Brain microvascular endothelial cell (primary cell): Measurements from ENCODE around the gene LFNG.

Experiments
- DNase-seq: peaks from one replicate; pipeline ENCODE4 v3.0.0-alpha.2; 2020
- H3K27ac ChIP-seq: fragments of 250-450 bp; sonication (Bioruptor Pico); 2 replicates; pipeline ENCODE4 v1.5.1; 2020; ENCODE audit warnings: mild to moderate bottlenecking, moderate library complexity
- H3K27me3 ChIP-seq: fragments of 250-450 bp; sonication (Bioruptor Pico); replicated peaks from 2 replicates; pipeline ENCODE4 v1.5.1; 2020; ENCODE audit warnings: mild to moderate bottlenecking
- H3K36me3 ChIP-seq: fragments of 250-450 bp; sonication (Bioruptor Pico); replicated peaks from 2 replicates; pipeline ENCODE4 v1.5.1; 2020; ENCODE audit warnings: mild to moderate bottlenecking
- H3K4me3 ChIP-seq: 2 replicates; pipeline ENCODE4 v1.5.1; 2011; ENCODE audit warnings: low read depth, mild to moderate bottlenecking, control low read depth, low read length, moderate library complexity
- CTCF ChIP-seq: IDR thresholded peaks from 2 replicates; pipeline ENCODE4 v1.5.1; 2011; ENCODE audit warnings: low read depth, mild to moderate bottlenecking, moderate library complexity, low read length, control low read depth, inconsistent platforms; ENCODE audit errors: missing control alignments
- in situ Hi-C: cut with HindIII; loops from 2 replicates; pipeline ENCODE4 v1.10.0; 2017; ENCODE audit warnings: low sequenced_read_pairs, low pct_ligation_motif_present

The LFNG gene

GRCh38 chr7:2510130-2510776, 9.3 kb upstream of the LFNG start:
- Histone ChIP-seq H3K36me3 (no peaks in the 10 kb centered on the region), H3K27ac (no peak overlapping the region), H3K27me3 (no peaks in the 10 kb centered on the region), H3K4me3 (no peak overlapping the region)
- in situ Hi-C loops, result no loop called here
- no peak for TF ChIP-seq CTCF
- DNase-seq, result no peak

- H3K36me3 ChIP-seq, result no peaks in the 10 kb centered on the region
- no peak for TF ChIP-seq CTCF
- no peaks in the 10 kb centered on the region for H3K27me3 ChIP-seq
- DNase-seq, result no peak
- H3K4me3 ChIP-seq, result no peak overlapping the region
- no peak overlapping the region for H3K27ac ChIP-seq
- in situ Hi-C loops, result no loop called here
These were observed 8.4 kb upstream of the LFNG start for GRCh38 chr7:2510909-2511768.

GRCh38 chr7:2511769-2512168, 7.8 kb upstream of the LFNG start:
- no peak for TF ChIP-seq CTCF
- no peaks in the 10 kb centered on the region for H3K36me3 ChIP-seq
- in situ Hi-C loops, result no loop called here
- no peaks in the 10 kb centered on the region for H3K27me3 ChIP-seq
- no peak overlapping the region for H3K4me3 ChIP-seq
- DNase-seq, result no peak
- no peak overlapping the region for H3K27ac ChIP-seq

GRCh38 chr7:2512179-2512661, 7.4 kb upstream of the LFNG start:
- Histone ChIP-seq H3K4me3 (no peak overlapping the region), H3K36me3 (no peaks in the 10 kb centered on the region), H3K27me3 (no peaks in the 10 kb centered on the region), H3K27ac (no peak overlapping the region)
- TF ChIP-seq CTCF, result no peak
- in situ Hi-C loops, result no loop called here
- no peak for DNase-seq

- H3K4me3 ChIP-seq, result no peak overlapping the region
- H3K27me3 ChIP-seq, result no peaks in the 10 kb centered on the region
- no peak overlapping the region for H3K27ac ChIP-seq
- no peaks in the 10 kb centered on the region for H3K36me3 ChIP-seq
- no peak for DNase-seq
- in situ Hi-C loops, result no loop called here
- TF ChIP-seq CTCF, result no peak
These were observed 6.9 kb upstream of the LFNG start for GRCh38 chr7:2512713-2513112.
